ENCODE data around the gene TRMT11. TPM values are rescaled to one million over a fixed set of nuclear protein-coding genes. Genes with fewer than 3 reads are reported as not detected.

TRMT11 gene
- polyA plus RNA-seq, 1 donor (not counting 4 experiments of a cell fraction or from before 2014, with no cell fraction given): 23.0 TPM

GRCh38 chr6:126010040-126010439, 23.7 kb downstream of the TRMT11 start:
- Histone ChIP-seq H3K79me2 (ENCODE audit: control insufficient read depth, insufficient read depth, low read length) (no peaks in the 10 kb centered on the region), H4K20me1 (ENCODE audit: control insufficient read depth, extremely low read depth, insufficient read depth, low read length) (no peaks in the 10 kb centered on the region), H3K9ac (ENCODE audit: control insufficient read depth, extremely low read depth, insufficient read depth, low read length) (no peak overlapping the region), H3K4me3 (ENCODE audit: control insufficient read depth in 2 of 3, extremely low read depth in 1 of 3, insufficient read depth in 2 of 3, low read depth in 1 of 3, low read length in 3 of 3) (no peak overlapping the region), H3K9me1 (ENCODE audit: control insufficient read depth, extremely low read depth, insufficient read depth, low read length) (no peaks in the 10 kb centered on the region), H3K4me2 (ENCODE audit: control insufficient read depth, extremely low read depth, insufficient read depth, low read depth, low read length) (no peak overlapping the region), H3K4me1 (ENCODE audit: control insufficient read depth, extremely low read depth, insufficient read depth, low read length) (no peaks in the 10 kb centered on the region), H3K36me3 (ENCODE audit: control insufficient read depth in 2 of 2, extremely low read depth in 1 of 2, insufficient read depth in 2 of 2, low read length in 2 of 2) (peaks cover 7 to 22% of the 10 kb centered on the region in 2 experiments), H3K9me3 (ENCODE audit: control insufficient read depth, low read depth, low read length) (no peaks in the 10 kb centered on the region), H2AFZ (ENCODE audit: control insufficient read depth, low read length) (no peak overlapping the region), H3K27ac (ENCODE audit: control insufficient read depth, insufficient read depth, low read length) (no peak overlapping the region), H3K27me3 (ENCODE audit: control insufficient read depth, extremely low read depth, insufficient read depth, low read length) (no peaks in the 10 kb centered on the region)
- no peak for TF ChIP-seq EZH2 (IDR thresholded peaks at IDR 0.05; ENCODE audit: low read length)
- TF ChIP-seq CTCF (optimal IDR thresholded peaks at IDR 0.05 in 1 of 3, IDR thresholded peaks at IDR 0.05 in 1 of 3, conservative IDR thresholded peaks at IDR 0.05 in 1 of 3; ENCODE audit: extremely low read depth in 1 of 3, insufficient read depth in 2 of 3, low read length in 3 of 3): no peak
- FAIRE-seq (no peak), DNase-seq (ENCODE audit: low read depth, low spot score) (no peak)
- dilution Hi-C loops (cut with MboI; ENCODE audit: extremely low pct_ligation_motif_present, low sequenced_read_pairs): no loop called here

DNA sequence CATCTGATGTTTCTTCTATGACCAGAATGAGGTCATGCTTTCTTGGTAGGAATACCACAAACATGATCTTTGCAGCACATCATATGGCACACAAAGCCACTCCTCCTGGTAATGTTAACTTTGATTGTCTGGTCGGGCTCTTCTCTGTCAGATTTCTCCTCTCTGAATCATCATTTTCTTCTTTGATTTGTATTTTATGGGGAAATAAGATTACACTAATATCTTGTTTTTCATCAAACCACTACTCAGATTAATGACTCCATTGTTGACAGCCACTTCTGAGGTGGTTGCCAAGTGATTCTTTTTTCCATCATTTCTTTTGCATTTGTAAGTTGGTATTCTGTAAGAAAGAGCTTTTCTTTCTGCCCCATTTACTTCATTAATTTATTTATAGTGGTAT, 29.5 kb downstream of the TRMT11 start:
- H2AFZ ChIP-seq (ENCODE audit: control insufficient read depth, low read length): no peak overlapping the region

More for the DNA sequence above, 29.5 kb downstream of the TRMT11 start:
- no peak for TF ChIP-seq CTCF (optimal IDR thresholded peaks at IDR 0.05 in 1 of 3, IDR thresholded peaks at IDR 0.05 in 1 of 3, conservative IDR thresholded peaks at IDR 0.05 in 1 of 3; ENCODE audit: extremely low read depth in 1 of 3, insufficient read depth in 2 of 3, low read length in 3 of 3)
- no peak for TF ChIP-seq EZH2 (IDR thresholded peaks at IDR 0.05; ENCODE audit: low read length)
- H3K9me1 ChIP-seq (ENCODE audit: control insufficient read depth, extremely low read depth, insufficient read depth, low read length): no peaks in the 10 kb centered on the region
- FAIRE-seq: no peak
- no peak overlapping the region for H3K9ac ChIP-seq (ENCODE audit: control insufficient read depth, extremely low read depth, insufficient read depth, low read length)
- no peaks in the 10 kb centered on the region for H4K20me1 ChIP-seq (ENCODE audit: control insufficient read depth, extremely low read depth, insufficient read depth, low read length)
- no peak for DNase-seq (ENCODE audit: low read depth, low spot score)
- no peak overlapping the region for H3K27ac ChIP-seq (ENCODE audit: control insufficient read depth, insufficient read depth, low read length)
- H3K4me2 ChIP-seq (ENCODE audit: control insufficient read depth, extremely low read depth, insufficient read depth, low read depth, low read length): no peak overlapping the region
- H3K36me3 ChIP-seq (ENCODE audit: control insufficient read depth in 2 of 2, extremely low read depth in 1 of 2, insufficient read depth in 2 of 2, low read length in 2 of 2): peaks cover 5 to 11% of the 10 kb centered on the region in 2 experiments
- H3K79me2 ChIP-seq (ENCODE audit: control insufficient read depth, insufficient read depth, low read length): no peaks in the 10 kb centered on the region
- H3K4me3 ChIP-seq (ENCODE audit: control insufficient read depth in 2 of 3, extremely low read depth in 1 of 3, insufficient read depth in 2 of 3, low read depth in 1 of 3, low read length in 3 of 3): no peak overlapping the region
- no peaks in the 10 kb centered on the region for H3K4me1 ChIP-seq (ENCODE audit: control insufficient read depth, extremely low read depth, insufficient read depth, low read length)
- H3K9me3 ChIP-seq (ENCODE audit: control insufficient read depth, low read depth, low read length): no peaks in the 10 kb centered on the region
- no peaks in the 10 kb centered on the region for H3K27me3 ChIP-seq (ENCODE audit: control insufficient read depth, extremely low read depth, insufficient read depth, low read length)
- dilution Hi-C loops (cut with MboI; ENCODE audit: extremely low pct_ligation_motif_present, low sequenced_read_pairs): no loop called here
